Spinal cord (tissue), 10 donors: ENCODE measurements around the gene ZNF618. TPM values are rescaled to one million over a fixed set of nuclear protein-coding genes. Genes with fewer than 3 reads are reported as not detected.
"Not testable (repeated sequence)": the region's sequence is repeated elsewhere in the genome, so short reads cannot be mapped to it uniquely, and the experiment has no call there.

Experiments used
- DNase-seq, 6 donors: peaks; one replicate each; pipeline versions ENCODE4 v3.0.0 to v3.0.0-alpha.2; 2013 to 2015; ENCODE audit warnings: low spot score in 6 of 6, low read depth in 4 of 6
- H3K27ac ChIP-seq: one replicate; pipeline ENCODE4 v1.5.1; 2013; ENCODE audit warnings: low read depth, low read length, control low read depth
- H3K27me3 ChIP-seq: one replicate; pipeline ENCODE4 v1.6.1; 2013; ENCODE audit warnings: low read length; ENCODE audit not compliant: control insufficient read depth, insufficient read depth
- H3K36me3 ChIP-seq: one replicate; pipeline ENCODE4 v1.6.1; 2013; ENCODE audit warnings: low read length; ENCODE audit not compliant: control insufficient read depth, insufficient read depth
- H3K4me1 ChIP-seq: one replicate; pipeline ENCODE4 v1.6.1; 2013; ENCODE audit warnings: low read length; ENCODE audit not compliant: control insufficient read depth, insufficient read depth
- H3K4me3 ChIP-seq: one replicate; pipeline ENCODE4 v1.5.1; 2013; ENCODE audit warnings: low read depth, low read length, control low read depth
- H3K9me3 ChIP-seq: one replicate; pipeline ENCODE4 v1.6.1; 2013; ENCODE audit warnings: low read length; ENCODE audit not compliant: control insufficient read depth, insufficient read depth
- WGBS: methylation state at CpG from one replicate; pipeline ENCODE4 v1.1.5; 2013; ENCODE audit warnings: missing lambda C conversion rate; ENCODE audit not compliant: insufficient coverage; 5-methylcytosine and 5-hydroxymethylcytosine counted together
- polyA plus RNA-seq, 2 donors: library from polyadenylated mRNA; unstranded; fragments of 120-200 nt; gene quantifications; one replicate each; pipeline ENCODE4 v1.2.1, GENCODE V29; 2013; ENCODE audit not compliant: insufficient read length in 2 of 2
- total RNA-seq, 2 donors: library from RNA; depleted of rRNA in 1 of 2; stranded (reverse); fragments of 120-200 nt in 1 of 2; fragments of >200 nt in 1 of 2; gene quantifications; one replicate each; pipeline versions ENCODE4 v1.2.3 to v1.2.4, GENCODE V29; 2013 to 2014
- donor health status: healthy.

Gene ZNF618
- total and polyA plus RNA-seq, 4 donors = 7.7 to 17.0 (median 15.4) TPM

GRCh38 chr9:114078021-114078780, 202.1 kb downstream of the ZNF618 start, which contains the start of gene AMBP:
Gene AMBP (minus strand): TSS chr9:114078300. CDS start chr9:114078209, 91 bp downstream.
- H3K36me3 ChIP-seq = no peaks in the 10 kb centered on the region
- H3K4me3 ChIP-seq = no peak within 1 kb of the TSS
- H3K4me1 ChIP-seq = peaks cover 9% of the 10 kb centered on the region
- no peak within 1 kb of the TSS for H3K27ac ChIP-seq
- DNase-seq = peak in 1 of 6 donors; percentile 16
- H3K27me3 ChIP-seq = peaks cover 3% of the 10 kb centered on the region
- no peaks in the 10 kb centered on the region for H3K9me3 ChIP-seq
- 54% methylated on average over 16 of the region's 16 CpGs for WGBS

- DNase-seq = no peak
- Histone ChIP-seq H3K36me3 (no peaks in the 10 kb centered on the region), H3K27ac (no peak overlapping the region), H3K27me3 (peaks cover 3% of the 10 kb centered on the region), H3K9me3 (no peaks in the 10 kb centered on the region), H3K4me3 (no peak overlapping the region), H3K4me1 (peaks cover 9% of the 10 kb centered on the region)
- 85% methylated on average over 7 of the region's 7 CpGs for WGBS
Observed at GRCh38 chr9:114078781-114079156, 202.7 kb downstream of the ZNF618 start.

- Histone ChIP-seq H3K4me3 (no peak overlapping the region), H3K27me3 (peaks cover 3% of the 10 kb centered on the region), H3K27ac (no peak overlapping the region), H3K4me1 (peaks cover 9% of the 10 kb centered on the region), H3K36me3 (no peaks in the 10 kb centered on the region), H3K9me3 (no peaks in the 10 kb centered on the region)
- DNase-seq = no peak
- WGBS = 89% methylated on average over 4 of the region's 5 CpGs
Observed at GRCh38 chr9:114080195-114080772, 204.2 kb downstream of the ZNF618 start.

- H3K27ac ChIP-seq = no peak overlapping the region
- H3K4me1 ChIP-seq = peaks cover 9% of the 10 kb centered on the region
- H3K27me3 ChIP-seq = no peaks in the 10 kb centered on the region
- H3K4me3 ChIP-seq = no peak overlapping the region
- WGBS = 97% methylated on average over 6 of the region's 7 CpGs
- H3K36me3 ChIP-seq = no peaks in the 10 kb centered on the region
- no peaks in the 10 kb centered on the region for H3K9me3 ChIP-seq
- DNase-seq = no peak
Observed at GRCh38 chr9:114080773-114081440, 204.8 kb downstream of the ZNF618 start.

- Histone ChIP-seq H3K9me3 (no peaks in the 10 kb centered on the region), H3K4me3 (no peak overlapping the region), H3K27me3 (no peaks in the 10 kb centered on the region), H3K27ac (no peak overlapping the region), H3K4me1 (peaks cover 9% of the 10 kb centered on the region), H3K36me3 (no peaks in the 10 kb centered on the region)
- no peak for DNase-seq
- WGBS = 84% methylated on average over 5 of the region's 6 CpGs
Observed at GRCh38 chr9:114081441-114082016, 205.4 kb downstream of the ZNF618 start.

GRCh38 chr9:114082017-114082762, 206.1 kb downstream of the ZNF618 start:
- H3K27ac ChIP-seq = no peak overlapping the region
- peaks cover 9% of the 10 kb centered on the region for H3K4me1 ChIP-seq
- H3K4me3 ChIP-seq = no peak overlapping the region
- H3K27me3 ChIP-seq = no peaks in the 10 kb centered on the region
- H3K36me3 ChIP-seq = no peaks in the 10 kb centered on the region
- DNase-seq = peak; percentile 62 to 96 (median 86)
- no peaks in the 10 kb centered on the region for H3K9me3 ChIP-seq
- WGBS = 46% methylated on average over 10 of the region's 10 CpGs

GRCh38 chr9:114082763-114083412, 206.8 kb downstream of the ZNF618 start:
- not testable (repeated sequence) for H3K27me3 ChIP-seq, DNase-seq, H3K4me1 ChIP-seq, H3K27ac ChIP-seq, H3K36me3 ChIP-seq, H3K9me3 ChIP-seq, H3K4me3 ChIP-seq
- WGBS = 72% methylated on average over 8 of the region's 13 CpGs

- H3K4me1 ChIP-seq = peaks cover 2% of the 10 kb centered on the region
- no peaks in the 10 kb centered on the region for H3K27me3 ChIP-seq
- no peaks in the 10 kb centered on the region for H3K9me3 ChIP-seq
- no peak overlapping the region for H3K4me3 ChIP-seq
- no peaks in the 10 kb centered on the region for H3K36me3 ChIP-seq
- DNase-seq = no peak
- 83% methylated on average over 3 of the region's 6 CpGs for WGBS
- no peak overlapping the region for H3K27ac ChIP-seq
Observed at GRCh38 chr9:114083666-114084065, 207.6 kb downstream of the ZNF618 start.
